ENCODE results near the gene SSX4B. TPM values are rescaled to one million over a fixed set of nuclear protein-coding genes. Genes with fewer than 3 reads are reported as not detected.
"Not testable (repeated sequence)": the region's sequence is repeated elsewhere in the genome, so short reads cannot be mapped to it uniquely, and the experiment has no call there.

Gene SSX4B
- total and polyA plus RNA-seq, 4 donors, result not detected

- no peak for TF ChIP-seq CTCF (IDR thresholded peaks at IDR 0.05; ENCODE audit: control extremely low read depth, extremely low read depth)
- peaks cover 0 to 17% (median 9%) of the 10 kb centered on the region in 4 donors for H3K36me3 ChIP-seq (ENCODE audit: control insufficient read depth in 4 of 4, insufficient read depth in 4 of 4, low read length in 4 of 4)
- no peak overlapping the region for H3K27ac ChIP-seq (ENCODE audit: low read depth in 1 of 2, low read length in 1 of 2)
- DNase-seq (no peak), ATAC-seq (ENCODE audit: insufficient read depth, low FRiP score) (no peak)
- no peaks in the 10 kb centered on the region for H3K27me3 ChIP-seq (ENCODE audit: control insufficient read depth in 3 of 3, insufficient read depth in 3 of 3, low read length in 2 of 3)
- no peaks in the 10 kb centered on the region for H3K4me1 ChIP-seq (ENCODE audit: control insufficient read depth in 5 of 5, insufficient read depth in 5 of 5, low read length in 5 of 5)
- H3K9ac ChIP-seq (ENCODE audit: insufficient read depth in 1 of 2, low read length in 2 of 2), result no peak overlapping the region
- H3K4me3 ChIP-seq, result no peak overlapping the region
- 76 to 77% methylated on average over 5 to 6 of the region's 6 CpGs for WGBS, 2 donors
- H3K9me3 ChIP-seq (ENCODE audit: control insufficient read depth in 4 of 4, insufficient read depth in 3 of 4, low read length in 3 of 4), result peaks cover 0 to 6% (median 1%) of the 10 kb centered on the region in 4 donors
Observed at GRCh38 chrX:48458711-48459110, 47.0 kb upstream of the SSX4B start.

DNA sequence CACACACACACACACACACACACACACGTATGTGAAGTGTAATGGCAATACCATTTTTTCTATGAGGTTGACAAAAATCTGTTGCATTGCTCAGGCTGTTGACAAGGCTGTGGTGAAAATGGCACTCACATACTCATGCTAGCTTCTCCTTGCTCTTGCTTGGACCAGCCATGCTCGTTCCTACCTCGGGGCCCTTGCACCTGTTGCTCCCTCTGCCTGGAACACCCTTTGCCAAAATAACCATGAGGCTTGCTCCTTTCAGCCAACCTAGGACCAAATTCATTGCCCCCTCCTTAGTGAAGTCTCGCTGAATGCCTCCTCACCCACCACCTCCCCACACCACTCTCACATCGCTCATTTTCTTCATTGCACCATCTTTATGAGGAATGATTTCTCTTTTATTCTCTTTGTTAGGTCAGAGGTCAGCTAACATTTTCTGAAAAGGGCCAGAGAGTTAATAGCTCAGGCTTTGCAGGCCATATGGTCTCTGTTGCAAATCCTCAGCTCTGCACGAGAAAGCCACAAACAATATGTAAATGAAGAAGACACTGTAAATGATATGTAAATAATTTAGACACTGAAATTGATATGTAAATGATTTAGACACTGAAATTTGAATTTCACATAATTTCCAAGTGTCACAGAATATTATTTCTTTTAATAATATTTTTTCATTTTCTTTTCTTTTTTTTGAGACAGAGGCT, 45.0 kb upstream of the SSX4B start:
- no peak overlapping the region for H3K27ac ChIP-seq (ENCODE audit: low read depth in 1 of 2, low read length in 1 of 2)
- H3K9ac ChIP-seq (ENCODE audit: insufficient read depth in 1 of 2, low read length in 2 of 2), result no peak overlapping the region
- no peak for DNase-seq
- peaks cover 0 to 6% (median 1%) of the 10 kb centered on the region in 4 donors for H3K9me3 ChIP-seq (ENCODE audit: control insufficient read depth in 4 of 4, insufficient read depth in 3 of 4, low read length in 3 of 4)
- WGBS, 2 donors, result 79 to 84% methylated on average over 6 of the region's 6 CpGs
- no peak for TF ChIP-seq CTCF (IDR thresholded peaks at IDR 0.05; ENCODE audit: control extremely low read depth, extremely low read depth)
- no peaks in the 10 kb centered on the region for H3K27me3 ChIP-seq (ENCODE audit: control insufficient read depth in 3 of 3, insufficient read depth in 3 of 3, low read length in 2 of 3)
- H3K4me3 ChIP-seq, result no peak overlapping the region
- peaks cover 0 to 14% (median 7%) of the 10 kb centered on the region in 4 donors for H3K36me3 ChIP-seq (ENCODE audit: control insufficient read depth in 4 of 4, insufficient read depth in 4 of 4, low read length in 4 of 4)
- ATAC-seq (ENCODE audit: insufficient read depth, low FRiP score), result no peak
- H3K4me1 ChIP-seq (ENCODE audit: control insufficient read depth in 5 of 5, insufficient read depth in 5 of 5, low read length in 5 of 5), result no peaks in the 10 kb centered on the region

- Histone ChIP-seq H3K9me3 (ENCODE audit: control insufficient read depth in 4 of 4, insufficient read depth in 3 of 4, low read length in 3 of 4) (peaks cover 0 to 3% (median 0%) of the 10 kb centered on the region in 4 donors), H3K36me3 (ENCODE audit: control insufficient read depth in 4 of 4, insufficient read depth in 4 of 4, low read length in 4 of 4) (no peaks in the 10 kb centered on the region), H3K9ac (ENCODE audit: insufficient read depth in 1 of 2, low read length in 2 of 2) (no peak overlapping the region), H3K27ac (ENCODE audit: low read depth in 1 of 2, low read length in 1 of 2) (no peak overlapping the region), H3K4me3 (no peak overlapping the region), H3K4me1 (ENCODE audit: control insufficient read depth in 5 of 5, insufficient read depth in 5 of 5, low read length in 5 of 5) (no peaks in the 10 kb centered on the region), H3K27me3 (ENCODE audit: control insufficient read depth in 3 of 3, insufficient read depth in 3 of 3, low read length in 2 of 3) (no peaks in the 10 kb centered on the region)
- no peak for ATAC-seq (ENCODE audit: insufficient read depth, low FRiP score)
- no peak for DNase-seq
- 51 to 65% methylated on average over 4 of the region's 4 CpGs for WGBS, 2 donors
- TF ChIP-seq CTCF (IDR thresholded peaks at IDR 0.05; ENCODE audit: control extremely low read depth, extremely low read depth), result no peak
Observed at GRCh38 chrX:48451708-48452107, 39.9 kb upstream of the SSX4B start.

- H3K27ac ChIP-seq (ENCODE audit: low read depth in 1 of 2, low read length in 1 of 2), result no peak overlapping the region
Observed at GRCh38 chrX:48450076-48450475, 38.3 kb upstream of the SSX4B start.

GRCh38 chrX:48447201-48447600, 35.4 kb upstream of the SSX4B start:
- WGBS, 2 donors, result 90 to 94% methylated on average over 6 of the region's 6 CpGs
- not testable (repeated sequence) for ATAC-seq (ENCODE audit: insufficient read depth, low FRiP score)

More at GRCh38 chrX:48450076-48450475, 38.3 kb upstream of the SSX4B start:
- Histone ChIP-seq H3K9ac (ENCODE audit: insufficient read depth in 1 of 2, low read length in 2 of 2) (no peak overlapping the region), H3K4me1 (ENCODE audit: control insufficient read depth in 5 of 5, insufficient read depth in 5 of 5, low read length in 5 of 5) (no peaks in the 10 kb centered on the region), H3K27me3 (ENCODE audit: control insufficient read depth in 3 of 3, insufficient read depth in 3 of 3, low read length in 2 of 3) (no peaks in the 10 kb centered on the region), H3K36me3 (ENCODE audit: control insufficient read depth in 4 of 4, insufficient read depth in 4 of 4, low read length in 4 of 4) (no peaks in the 10 kb centered on the region), H3K4me3 (no peak overlapping the region), H3K9me3 (ENCODE audit: control insufficient read depth in 4 of 4, insufficient read depth in 3 of 4, low read length in 3 of 4) (peaks cover 0 to 1% (median 0%) of the 10 kb centered on the region in 4 donors)
- TF ChIP-seq CTCF (IDR thresholded peaks at IDR 0.05; ENCODE audit: control extremely low read depth, extremely low read depth), result no peak
- DNase-seq (no peak), ATAC-seq (ENCODE audit: insufficient read depth, low FRiP score) (no peak)

More at GRCh38 chrX:48447201-48447600, 35.4 kb upstream of the SSX4B start:
- H3K36me3 ChIP-seq (ENCODE audit: control insufficient read depth in 4 of 4, insufficient read depth in 4 of 4, low read length in 4 of 4); DNase-seq; H3K4me1 ChIP-seq (ENCODE audit: control insufficient read depth in 5 of 5, insufficient read depth in 5 of 5, low read length in 5 of 5); H3K27me3 ChIP-seq (ENCODE audit: control insufficient read depth in 3 of 3, insufficient read depth in 3 of 3, low read length in 2 of 3); H3K4me3 ChIP-seq; H3K27ac ChIP-seq (ENCODE audit: low read depth in 1 of 2, low read length in 1 of 2); H3K9me3 ChIP-seq (ENCODE audit: control insufficient read depth in 4 of 4, insufficient read depth in 3 of 4, low read length in 3 of 4); H3K9ac ChIP-seq (ENCODE audit: insufficient read depth in 1 of 2, low read length in 2 of 2): not testable (repeated sequence)
